ENCODE data around the gene COBLL1. TPM values are rescaled to one million over a fixed set of nuclear protein-coding genes. Genes with fewer than 3 reads are reported as not detected.

COBLL1 gene
- total RNA-seq, 1 donor from 2014 or later, result 4.4 TPM

- no peak for DNase-seq (ENCODE audit: low read depth, low spot score)
- H3K4me1 Mint-ChIP-seq, result peaks cover 9% of the 10 kb centered on the region
- peaks cover 3% of the 10 kb centered on the region for H3K9me3 Mint-ChIP-seq
- H3K36me3 Mint-ChIP-seq (ENCODE audit: low read depth), result no peaks in the 10 kb centered on the region
- no peak for TF ChIP-seq CTCF (conservative IDR thresholded peaks at IDR 0.05)
- H3K4me3 Mint-ChIP-seq, result no peak overlapping the region
- H3K27ac Mint-ChIP-seq (ENCODE audit: unreplicated experiment), result no peak overlapping the region
- no peaks in the 10 kb centered on the region for H3K27me3 Mint-ChIP-seq (ENCODE audit: low read depth)
Measured at GRCh38 chr2:164797627-164798026, 44.0 kb downstream of the COBLL1 start.

- TF ChIP-seq CTCF (conservative IDR thresholded peaks at IDR 0.05), result no peak
- Mint-ChIP-seq H3K4me1 (peaks cover 9% of the 10 kb centered on the region), H3K27me3 (ENCODE audit: low read depth) (no peaks in the 10 kb centered on the region), H3K36me3 (ENCODE audit: low read depth) (no peaks in the 10 kb centered on the region), H3K27ac (ENCODE audit: unreplicated experiment) (no peak overlapping the region), H3K9me3 (no peaks in the 10 kb centered on the region), H3K4me3 (no peak overlapping the region)
- DNase-seq (ENCODE audit: low read depth, low spot score), result no peak
Measured at GRCh38 chr2:164796999-164797398, 44.6 kb downstream of the COBLL1 start.

GRCh38 chr2:164794432-164795231 lies 47.0 kb downstream of the COBLL1 start:
- no peak overlapping the region for H3K4me3 Mint-ChIP-seq
- no peak for TF ChIP-seq CTCF (conservative IDR thresholded peaks at IDR 0.05)
- no peak for DNase-seq (ENCODE audit: low read depth, low spot score)

GRCh38 chr2:164794016-164794415 lies 47.6 kb downstream of the COBLL1 start:
- H3K27me3 Mint-ChIP-seq (ENCODE audit: low read depth), result no peaks in the 10 kb centered on the region
- no peak overlapping the region for H3K4me3 Mint-ChIP-seq
- peaks cover 9% of the 10 kb centered on the region for H3K4me1 Mint-ChIP-seq

More at GRCh38 chr2:164794432-164795231, 47.0 kb downstream of the COBLL1 start:
- Mint-ChIP-seq H3K9me3 (no peaks in the 10 kb centered on the region), H3K27me3 (ENCODE audit: low read depth) (no peaks in the 10 kb centered on the region), H3K4me1 (peaks cover 9% of the 10 kb centered on the region), H3K36me3 (ENCODE audit: low read depth) (no peaks in the 10 kb centered on the region), H3K27ac (ENCODE audit: unreplicated experiment) (no peak overlapping the region)

GRCh38 chr2:164793529-164793928 lies 48.1 kb downstream of the COBLL1 start:
- H3K4me1 Mint-ChIP-seq, result peaks cover 9% of the 10 kb centered on the region
- no peaks in the 10 kb centered on the region for H3K9me3 Mint-ChIP-seq
- no peak overlapping the region for H3K27ac Mint-ChIP-seq (ENCODE audit: unreplicated experiment)
- no peaks in the 10 kb centered on the region for H3K36me3 Mint-ChIP-seq (ENCODE audit: low read depth)
- no peak overlapping the region for H3K4me3 Mint-ChIP-seq
- H3K27me3 Mint-ChIP-seq (ENCODE audit: low read depth), result no peaks in the 10 kb centered on the region
- no peak for TF ChIP-seq CTCF (conservative IDR thresholded peaks at IDR 0.05)
- no peak for DNase-seq (ENCODE audit: low read depth, low spot score)

More at GRCh38 chr2:164794016-164794415, 47.6 kb downstream of the COBLL1 start:
- TF ChIP-seq CTCF (conservative IDR thresholded peaks at IDR 0.05), result no peak
- H3K27ac Mint-ChIP-seq (ENCODE audit: unreplicated experiment), result no peak overlapping the region
- no peaks in the 10 kb centered on the region for H3K36me3 Mint-ChIP-seq (ENCODE audit: low read depth)
- H3K9me3 Mint-ChIP-seq, result no peaks in the 10 kb centered on the region
- no peak for DNase-seq (ENCODE audit: low read depth, low spot score)
